ENCODE data around the gene HOXA6.

- TF ChIP-seq CTCF (IDR thresholded peaks at IDR 0.05) (no peak), EZH2phosphoT487 (IDR thresholded peaks at IDR 0.05) (peak; percentile 87), EZH2 (IDR thresholded peaks at IDR 0.05) (peak; percentile 82)
Measured at GRCh38 chr7:27156508-27156898, 8.9 kb upstream of the HOXA6 start, which contains the start of gene HOXA7.

Data from neural progenitor cell (in vitro differentiated cells).